GM19467 (cell line): Measurements from ENCODE around the gene MOSPD3.
"Not testable (repeated sequence)": the region's sequence is repeated elsewhere in the genome, so short reads cannot be mapped to it uniquely, and the experiment has no call there.

Source experiments
- ATAC-seq: cut with Tn5 transposase; IDR thresholded peaks from one replicate; pipeline ENCODE4 v1.9.1; 2021; ENCODE audit warnings: mild to moderate bottlenecking, moderate library complexity; ENCODE audit not compliant: unreplicated experiment

The MOSPD3 gene

DNA sequence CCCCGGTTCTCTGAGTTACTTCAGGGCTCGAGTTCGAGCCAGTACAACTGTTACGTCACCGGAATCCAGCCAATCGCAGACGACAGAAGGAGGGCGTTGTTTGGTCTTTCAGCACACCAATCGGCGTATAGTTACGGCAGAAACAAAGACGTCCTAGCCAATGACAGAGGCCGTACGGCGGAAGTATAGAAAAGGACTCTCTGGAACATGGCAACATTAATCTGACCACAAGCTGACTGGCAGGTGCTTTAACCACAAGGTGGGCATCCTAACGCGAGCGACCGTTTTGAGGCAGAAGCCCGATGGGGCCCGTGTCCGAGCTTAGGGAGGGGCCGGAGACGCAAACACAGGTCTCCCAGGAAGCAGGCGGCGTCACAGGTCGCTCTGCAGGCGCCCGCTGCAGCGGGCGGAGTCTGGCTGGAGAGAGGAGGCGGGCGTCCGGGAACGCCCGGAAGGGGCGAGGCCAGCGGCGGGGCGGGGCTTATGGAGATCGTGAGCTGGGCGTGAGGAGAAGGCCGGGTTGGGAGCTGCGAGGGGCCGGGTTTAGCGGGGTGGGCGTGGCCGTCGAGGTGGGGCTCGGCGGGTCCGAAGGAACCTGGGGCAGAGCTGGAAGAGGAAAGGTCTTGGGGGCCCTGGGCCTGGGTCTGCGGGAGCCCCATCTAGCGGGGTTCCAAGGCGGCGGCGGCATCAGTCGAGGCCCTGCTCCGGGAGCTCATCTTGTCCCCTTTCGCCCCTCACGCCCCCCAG, at the start of gene MOSPD3:
TSS of gene MOSPD3 (plus strand) at position 558 of the 747 bp plus-strand sequence. CDS start 252 bp downstream, outside the sequence.
- ATAC-seq: peak; percentile 82

- ATAC-seq: no peak
These were observed 49.2 kb upstream of the MOSPD3 start for GRCh38 chr7:100563100-100563564.

GRCh38 chr7:100563809-100564400, 48.4 kb upstream of the MOSPD3 start:
- ATAC-seq: no peak

DNA sequence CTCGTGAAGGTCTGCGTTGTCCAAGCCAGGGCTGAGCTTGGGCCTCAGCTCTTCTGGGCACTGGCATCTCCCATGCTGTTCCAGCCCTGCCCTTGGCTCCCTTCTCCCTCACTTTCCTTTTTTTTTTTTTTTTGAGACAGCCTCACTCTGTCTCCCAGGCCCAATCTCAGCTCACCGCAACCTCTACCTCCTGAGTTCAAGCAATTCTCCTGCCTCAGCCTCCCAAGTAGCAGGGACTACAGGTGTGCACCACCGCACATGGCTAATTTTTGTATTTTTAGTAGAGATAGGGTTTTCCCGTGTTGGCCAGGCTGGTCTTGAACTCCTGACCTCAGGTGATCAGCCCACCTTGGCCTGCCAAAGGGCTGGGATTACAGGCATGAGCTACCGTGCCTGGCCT, 47.9 kb upstream of the MOSPD3 start:
- ATAC-seq: not testable (repeated sequence)

- no peak for ATAC-seq
These were observed 47.2 kb upstream of the MOSPD3 start for GRCh38 chr7:100565133-100565571.

- ATAC-seq: no peak
These were observed 46.3 kb upstream of the MOSPD3 start for GRCh38 chr7:100566018-100566531.

- ATAC-seq: no peak
These were observed 45.2 kb upstream of the MOSPD3 start for GRCh38 chr7:100567031-100567730.

DNA sequence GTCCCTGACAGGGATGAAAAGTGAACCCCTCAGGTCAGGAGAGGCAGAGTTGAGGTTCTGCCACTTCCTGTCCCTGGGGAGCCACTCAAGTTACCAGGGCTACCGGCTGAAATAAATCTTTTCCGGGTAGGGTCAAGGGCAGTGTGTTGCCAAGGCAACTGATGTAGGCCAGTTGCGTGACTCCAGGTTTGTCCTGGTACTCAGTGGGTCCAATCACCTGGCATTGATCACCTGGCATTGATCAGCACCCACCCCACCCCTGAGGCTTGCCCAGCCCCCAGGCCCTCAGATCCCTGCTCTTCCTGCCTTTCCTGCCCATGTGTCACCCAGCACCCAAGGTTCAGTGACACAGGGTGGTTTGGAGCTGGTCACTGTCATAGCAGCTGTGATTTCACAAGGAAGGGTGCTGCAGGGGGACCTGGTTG, 44.6 kb upstream of the MOSPD3 start:
- ATAC-seq: no peak

- ATAC-seq: no peak
These were observed 44.0 kb upstream of the MOSPD3 start for GRCh38 chr7:100568176-100568895.

GRCh38 chr7:100568896-100569844, 43.2 kb upstream of the MOSPD3 start:
- no peak for ATAC-seq

DNA sequence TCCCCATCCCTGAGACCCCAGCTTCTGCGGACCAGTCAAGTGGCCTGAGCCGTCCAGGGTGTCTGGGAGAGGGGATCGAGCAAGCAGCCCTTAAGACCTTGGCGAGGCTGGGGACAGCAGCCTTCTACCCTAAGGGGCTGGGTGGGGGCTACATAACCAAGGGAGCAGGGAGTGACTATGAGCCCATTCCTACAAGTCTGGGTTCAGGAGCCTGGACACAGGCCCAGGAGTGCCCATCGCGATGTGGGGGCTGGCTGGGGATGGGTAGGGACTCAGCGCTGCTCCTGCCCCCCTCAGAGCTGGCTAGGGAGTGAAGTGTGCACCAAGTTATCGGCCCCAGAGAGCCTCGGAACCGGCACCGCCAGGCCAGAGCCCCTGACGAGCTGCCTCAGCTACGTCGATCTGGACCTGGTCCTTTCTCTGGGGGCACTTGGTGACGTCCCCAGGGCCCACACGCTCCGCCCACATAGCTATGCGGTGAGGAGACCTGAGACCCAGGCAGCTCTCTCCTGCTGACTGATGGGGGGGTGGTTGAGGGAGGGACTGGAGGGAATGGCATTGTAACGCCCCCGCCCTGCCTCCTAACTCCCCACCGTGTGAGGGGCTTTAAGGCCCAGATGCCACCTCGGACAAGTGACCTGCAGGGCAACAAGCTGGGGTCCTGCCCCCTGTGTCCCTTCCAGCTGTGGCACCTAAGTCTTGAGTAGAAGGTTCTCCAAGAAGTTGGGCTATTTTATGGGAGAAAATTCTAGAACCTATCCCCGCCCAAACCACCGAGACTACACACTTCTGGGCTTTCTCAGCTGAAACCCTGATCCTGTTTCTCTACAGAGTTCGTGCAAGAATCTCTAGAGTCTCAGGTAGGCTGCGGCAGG, 41.1 kb upstream of the MOSPD3 start:
- no peak for ATAC-seq

DNA sequence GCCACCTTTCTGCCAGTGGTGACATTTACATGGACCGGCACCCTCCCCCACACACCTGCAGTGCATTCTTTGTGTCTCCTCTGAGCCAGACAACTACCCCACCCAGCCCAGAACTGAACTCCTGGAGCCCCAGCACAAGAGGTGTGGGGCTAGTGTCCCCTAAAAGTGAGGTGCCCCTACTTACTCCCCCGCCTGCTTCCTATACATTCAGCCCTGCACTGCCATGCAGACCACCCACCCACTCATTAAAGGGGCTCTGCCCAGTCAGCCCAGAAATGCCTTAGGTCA, 40.6 kb upstream of the MOSPD3 start:
- no peak for ATAC-seq

- ATAC-seq: no peak
These were observed 39.9 kb upstream of the MOSPD3 start for GRCh38 chr7:100572281-100572948.

DNA sequence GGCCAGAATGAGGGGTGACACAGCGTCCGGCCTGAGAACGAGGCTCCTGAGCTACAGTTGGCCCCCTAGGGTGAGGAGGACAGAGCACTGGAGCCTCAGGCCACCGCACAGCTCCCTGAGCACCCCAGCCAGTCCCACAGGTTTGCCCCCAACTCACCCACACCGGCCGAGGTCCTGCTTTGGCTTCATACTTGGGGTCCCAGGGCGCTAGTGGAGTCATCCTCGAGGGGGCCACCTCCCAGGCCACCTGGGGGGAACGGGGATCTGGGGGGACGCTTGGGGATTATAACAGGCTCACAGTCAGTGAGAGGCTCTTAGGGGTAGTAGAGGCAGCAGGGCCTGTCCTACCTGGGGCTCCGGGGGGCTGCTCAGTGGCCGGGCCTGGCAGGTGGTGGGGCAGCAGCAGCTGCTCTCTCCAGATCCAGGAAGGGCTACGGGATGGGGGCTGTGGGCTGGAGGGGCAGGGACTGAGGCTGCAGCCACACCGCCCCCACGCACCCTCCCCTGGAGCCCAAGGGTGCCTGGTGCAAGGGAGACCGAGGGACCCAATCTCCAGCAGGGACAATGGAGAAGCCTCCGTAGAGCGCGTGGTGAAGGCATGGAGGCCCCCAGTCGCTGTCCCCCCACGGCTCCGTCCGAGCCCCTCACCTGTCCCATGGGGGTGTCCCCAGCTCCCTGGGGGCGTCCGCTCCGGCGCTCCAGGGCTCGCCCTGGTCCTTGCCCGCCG, 39.2 kb upstream of the MOSPD3 start:
- no peak for ATAC-seq

DNA sequence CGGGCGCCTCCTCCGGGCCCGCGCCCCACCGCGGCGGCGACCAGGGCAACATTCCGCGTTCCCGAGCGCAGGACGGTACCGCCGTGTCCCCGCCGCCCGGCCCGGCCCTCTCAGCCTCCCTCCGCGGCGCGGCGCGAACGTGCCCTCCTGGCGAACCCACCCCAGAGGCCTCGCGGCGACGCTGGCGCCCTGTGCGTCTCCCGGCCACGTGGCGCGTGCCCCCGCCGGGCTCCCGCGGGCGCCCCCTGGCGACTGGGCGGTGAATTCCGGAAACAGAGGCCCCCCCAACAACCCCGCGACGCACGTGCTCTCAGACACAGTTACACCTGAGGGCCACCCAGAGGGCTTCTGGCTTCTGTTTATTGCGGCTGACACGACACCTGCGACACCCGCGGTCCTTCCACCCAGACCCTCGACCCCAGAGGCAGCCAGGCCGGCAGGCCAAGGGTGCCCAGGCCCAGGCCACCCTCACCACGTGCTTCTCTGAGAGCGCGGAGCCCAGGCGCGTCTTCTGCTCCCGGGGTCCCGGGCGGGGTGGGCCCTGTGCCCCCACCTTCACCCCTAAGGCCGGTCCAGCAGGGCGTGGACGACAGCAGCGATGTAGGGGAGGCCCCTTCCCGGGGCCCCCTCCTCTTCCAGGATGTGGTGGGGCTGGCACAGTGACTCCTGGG, 38.5 kb upstream of the MOSPD3 start, which contains the start of gene SAP25:
TSS of gene SAP25 (minus strand) at position 210 of the 671 bp plus-strand sequence. CDS start at position 52, 158 bp downstream.
- no peak for ATAC-seq

- no peak for ATAC-seq
These were observed 37.8 kb upstream of the MOSPD3 start for GRCh38 chr7:100574362-100575205.
